H1 (cell line): Measurements from ENCODE around the gene PRKCZ. TPM values are rescaled to one million over a fixed set of nuclear protein-coding genes. Genes with fewer than 3 reads are reported as not detected.

Experiments used
- ASH2L ChIP-seq: fragments of 200-600, 300-600 bp; sonication (generic); IDR thresholded peaks from one replicate; pipeline ENCODE4 v1.7.1; 2017; ENCODE audit warnings: low read length
- BCL11A ChIP-seq, 2 experiments: IDR thresholded peaks; one replicate each; pipeline ENCODE4 v1.6.1; 2011; ENCODE audit warnings: low read depth in 2 of 2, low read length in 2 of 2, mild to moderate bottlenecking in 2 of 2
- BRCA1 ChIP-seq: IDR thresholded peaks from 2 replicates; pipeline ENCODE4 v1.6.1; 2012; ENCODE audit warnings: low read depth, low read length, improper control_type of control experiment
- CBX5 ChIP-seq: fragments of 300-800, 300-1000 bp; sonication (generic); IDR thresholded peaks from 2 replicates; pipeline ENCODE4 v1.7.1; 2016; ENCODE audit warnings: antibody characterized with exemption, low read length, low read depth
- CHD1 ChIP-seq: IDR thresholded peaks from 2 replicates; pipeline ENCODE4 v1.6.1; 2012; ENCODE audit warnings: low read depth, low read length, improper control_type of control experiment
- CTBP2 ChIP-seq: IDR thresholded peaks from 2 replicates; pipeline ENCODE4 v1.7.0; 2011; ENCODE audit warnings: borderline replicate concordance, mild to moderate bottlenecking, moderate library complexity, mixed read lengths, low read length; ENCODE audit not compliant: insufficient read depth, insufficient read length
- EP300 ChIP-seq, 2 experiments: IDR thresholded peaks; 1 replicate in 1 of 2; 2 replicates in 1 of 2; pipeline ENCODE4 v1.6.1; 2011 to 2012; ENCODE audit warnings: low read depth in 2 of 2, low read length in 2 of 2, mild to moderate bottlenecking in 2 of 2, borderline replicate concordance in 1 of 2, inconsistent platforms in 1 of 2, moderate library complexity in 1 of 2
- GABPA ChIP-seq: IDR thresholded peaks from 2 replicates; pipeline ENCODE4 v1.6.1; 2011; ENCODE audit warnings: mild to moderate bottlenecking, low read length, moderate library complexity, borderline replicate concordance; ENCODE audit not compliant: insufficient read depth
- GTF2F1 ChIP-seq: IDR thresholded peaks from 2 replicates; pipeline ENCODE4 v1.6.1; 2012; ENCODE audit warnings: low read depth, low read length, improper control_type of control experiment, borderline replicate concordance
- HDAC6 ChIP-seq: IDR thresholded peaks from one replicate; pipeline ENCODE4 v1.7.1; 2012; ENCODE audit warnings: low read depth, mild to moderate bottlenecking, inconsistent platforms, low read length, moderate library complexity
- POLR2AphosphoS5 ChIP-seq: IDR thresholded peaks from 2 replicates; pipeline ENCODE4 v1.6.1; 2011; ENCODE audit warnings: low read depth, low read length
- RBBP5 ChIP-seq: IDR thresholded peaks from 2 replicates; pipeline ENCODE4 v1.7.1; 2012; ENCODE audit warnings: low read depth, mild to moderate bottlenecking, inconsistent platforms, low read length, moderate library complexity, borderline replicate concordance
- RNF2 ChIP-seq: fragments of 200-900, 300-1000 bp; sonication (generic); IDR thresholded peaks from 2 replicates; pipeline ENCODE4 v1.7.1; 2016; ENCODE audit warnings: borderline replicate concordance, low read depth, mild to moderate bottlenecking, antibody characterized with exemption, low read length; ENCODE audit not compliant: poor library complexity, severe bottlenecking; ENCODE audit errors: missing control alignments
- RXRA ChIP-seq: IDR thresholded peaks from 2 replicates; pipeline ENCODE4 v1.6.1; 2011; ENCODE audit warnings: low read depth, mild to moderate bottlenecking, low read length, moderate library complexity; ENCODE audit not compliant: insufficient read depth
- SAP30 ChIP-seq: fragments of 300-600 bp; sonication (generic); IDR thresholded peaks from 2 replicates; pipeline ENCODE4 v1.7.1; 2012; ENCODE audit warnings: low read length, moderate library complexity, mild to moderate bottlenecking, inconsistent platforms; ENCODE audit not compliant: insufficient read depth, insufficient replicate concordance
- SIRT6 ChIP-seq: IDR thresholded peaks from one replicate; pipeline ENCODE4 v1.7.1; 2012; ENCODE audit warnings: low read length, inconsistent platforms
- SP1 ChIP-seq: IDR thresholded peaks from 2 replicates; pipeline ENCODE4 v1.6.1; 2011; ENCODE audit warnings: low read depth, low read length
- TBP ChIP-seq: IDR thresholded peaks from 2 replicates; pipeline ENCODE4 v1.6.1; 2011; ENCODE audit warnings: low read depth, low read length, improper control_type of control experiment
- polyA plus RNA-seq, 7 experiments: library from polyadenylated mRNA; depleted of rRNA in 3 of 7; stranded (reverse) in 5 of 7; unstranded in 2 of 7; fragments of >200 nt in 5 of 7; fragments of 200-250 nt in 2 of 7; gene quantifications; 1 replicate in 5 of 7; 2 replicates in 1 of 7; 4 replicates in 1 of 7; pipeline versions ENCODE4 v1.2.1 to v1.2.3, GENCODE V29; 2011 to 2013; ENCODE audit warnings: missing spikeins in 2 of 7, mixed read lengths in 2 of 7
- total RNA-seq: library from RNA; stranded (reverse); fragmentation: NEBNext Ultra II Directional; extraction: Animal tissue kit (Norgen Biotek cat#: 25700); gene quantifications from 2 replicates; pipeline ENCODE4 v1.2.1, GENCODE V29; 2021
- TF ChIP-seq, protein P1 (sequence below): IDR thresholded peaks from 2 replicates; pipeline ENCODE4 v1.6.1; 2011; ENCODE audit warnings: low read length, improper control_type of control experiment
- TF ChIP-seq, protein P2 (sequence below), 3 experiments: IDR thresholded peaks; 1 replicate in 2 of 3; 2 replicates in 1 of 3; pipeline versions ENCODE4 v1.5.1 to v1.6.1; 2011; ENCODE audit warnings: low read length in 3 of 3, mild to moderate bottlenecking in 3 of 3, inconsistent platforms in 2 of 3, low read depth in 1 of 3, moderate library complexity in 1 of 3; ENCODE audit not compliant: insufficient read depth in 1 of 3; ENCODE audit errors: control extremely low read depth in 1 of 3

The PRKCZ gene
- total and polyA plus RNA-seq, 2 of the 8 experiments (the other 6 are each of a cell fraction or from before 2014, with no cell fraction given), result 37.4 to 45.1 TPM

GRCh38 chr1:2044510-2045319 is 5.5 kb upstream of the PRKCZ start (continued):
- TF ChIP-seq RXRA (no peak), GABPA (no peak), BRCA1 (no peak), RBBP5 (no peak), TBP (no peak), BCL11A (IDR thresholded peaks at IDR 0.05; ENCODE audit: low read depth in 2 of 2, low read length in 2 of 2) (no peak), GTF2F1 (no peak), RNF2 (no peak), POLR2AphosphoS5 (no peak), EP300 (IDR thresholded peaks at IDR 0.05; ENCODE audit: borderline replicate concordance in 1 of 2, low read depth in 2 of 2, low read length in 2 of 2) (no peak), CBX5 (no peak), CHD1 (no peak), SIRT6 (no peak), ASH2L (no peak), CTBP2 (no peak), HDAC6 (no peak), SAP30 (no peak), SP1 (no peak)
- TF ChIP-seq, protein P1, sequence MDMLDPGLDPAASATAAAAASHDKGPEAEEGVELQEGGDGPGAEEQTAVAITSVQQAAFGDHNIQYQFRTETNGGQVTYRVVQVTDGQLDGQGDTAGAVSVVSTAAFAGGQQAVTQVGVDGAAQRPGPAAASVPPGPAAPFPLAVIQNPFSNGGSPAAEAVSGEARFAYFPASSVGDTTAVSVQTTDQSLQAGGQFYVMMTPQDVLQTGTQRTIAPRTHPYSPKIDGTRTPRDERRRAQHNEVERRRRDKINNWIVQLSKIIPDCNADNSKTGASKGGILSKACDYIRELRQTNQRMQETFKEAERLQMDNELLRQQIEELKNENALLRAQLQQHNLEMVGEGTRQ, result no peak
- TF ChIP-seq, protein P2, sequence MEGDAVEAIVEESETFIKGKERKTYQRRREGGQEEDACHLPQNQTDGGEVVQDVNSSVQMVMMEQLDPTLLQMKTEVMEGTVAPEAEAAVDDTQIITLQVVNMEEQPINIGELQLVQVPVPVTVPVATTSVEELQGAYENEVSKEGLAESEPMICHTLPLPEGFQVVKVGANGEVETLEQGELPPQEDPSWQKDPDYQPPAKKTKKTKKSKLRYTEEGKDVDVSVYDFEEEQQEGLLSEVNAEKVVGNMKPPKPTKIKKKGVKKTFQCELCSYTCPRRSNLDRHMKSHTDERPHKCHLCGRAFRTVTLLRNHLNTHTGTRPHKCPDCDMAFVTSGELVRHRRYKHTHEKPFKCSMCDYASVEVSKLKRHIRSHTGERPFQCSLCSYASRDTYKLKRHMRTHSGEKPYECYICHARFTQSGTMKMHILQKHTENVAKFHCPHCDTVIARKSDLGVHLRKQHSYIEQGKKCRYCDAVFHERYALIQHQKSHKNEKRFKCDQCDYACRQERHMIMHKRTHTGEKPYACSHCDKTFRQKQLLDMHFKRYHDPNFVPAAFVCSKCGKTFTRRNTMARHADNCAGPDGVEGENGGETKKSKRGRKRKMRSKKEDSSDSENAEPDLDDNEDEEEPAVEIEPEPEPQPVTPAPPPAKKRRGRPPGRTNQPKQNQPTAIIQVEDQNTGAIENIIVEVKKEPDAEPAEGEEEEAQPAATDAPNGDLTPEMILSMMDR (IDR thresholded peaks at IDR 0.05; ENCODE audit: control extremely low read depth in 1 of 3, insufficient read depth in 1 of 3, low read depth in 1 of 3, low read length in 3 of 3), result peak in 2 of 3 experiments; percentile 77 to 90; a peak in 3 of 4 replicates
